Thyroid gland (tissue), 4 donors: ENCODE data around the gene GCN1.

ENCODE experiments used
- CTCF ChIP-seq, 6 experiments: fragments of 200-600 bp in 3 of 6; fragments of 450-650 bp in 3 of 6; sonication (generic) in 3 of 6; IDR thresholded peaks; one replicate each; pipeline ENCODE4 v1.5.1; 2016 to 2019; ENCODE audit warnings: antibody characterized with exemption in 6 of 6, mild to moderate bottlenecking in 2 of 6, inconsistent platforms in 1 of 6, moderate library complexity in 1 of 6
- POLR2A ChIP-seq, 2 donors: fragments of 450-650 bp; IDR thresholded peaks; one replicate each; pipeline ENCODE4 v1.6.1; 2017; ENCODE audit warnings: antibody characterized with exemption in 2 of 2, mild to moderate bottlenecking in 2 of 2, moderate library complexity in 1 of 2

- TF ChIP-seq CTCF (IDR thresholded peaks at IDR 0.05) (no peak), POLR2A (IDR thresholded peaks at IDR 0.05) (no peak)
These were observed 53.9 kb downstream of the GCN1 start for GRCh38 chr12:120140603-120141002.
